Upper lobe of left lung (tissue), 6 donors: ENCODE measurements around the gene MTO1. TPM values are rescaled to one million over a fixed set of nuclear protein-coding genes. Genes with fewer than 3 reads are reported as not detected.
"Not testable (repeated sequence)": the region's sequence is repeated elsewhere in the genome, so short reads cannot be mapped to it uniquely, and the experiment has no call there.

ENCODE experiments used
- ATAC-seq, 2 donors: fragments of 200-7000 bp; cut with Tn5 transposase; one replicate each; pipeline ENCODE4 v1.9.1; 2022; ENCODE audit warnings: mild to moderate bottlenecking in 2 of 2, moderate library complexity in 2 of 2; ENCODE audit not compliant: low FRiP score in 2 of 2
- DNase-seq, 2 donors: peaks; one replicate each; pipeline ENCODE4 v3.0.0-alpha.2; 2019 to 2020
- H3K27ac ChIP-seq, 4 donors: fragments of 200-600 bp; sonication (generic); one replicate each; pipeline ENCODE4 v1.5.1; 2016 to 2019
- H3K27me3 ChIP-seq, 4 donors: fragments of 200-600 bp; sonication (generic); one replicate each; pipeline ENCODE4 v1.5.1; 2017 to 2019
- H3K36me3 ChIP-seq, 4 donors: fragments of 200-600 bp; sonication (generic); one replicate each; pipeline ENCODE4 v1.5.1; 2016 to 2019
- H3K4me1 ChIP-seq, 4 donors: fragments of 200-600 bp; sonication (generic); one replicate each; pipeline ENCODE4 v1.5.1; 2018 to 2019
- H3K4me3 ChIP-seq, 4 donors: fragments of 200-600 bp; sonication (generic); one replicate each; pipeline ENCODE4 v1.5.1; 2017 to 2019; ENCODE audit warnings: mild to moderate bottlenecking in 2 of 4, moderate library complexity in 1 of 4
- H3K9me3 ChIP-seq, 4 donors: fragments of 200-600 bp; sonication (generic); one replicate each; pipeline ENCODE4 v1.5.1; 2018 to 2019
- EP300 ChIP-seq, 4 donors: sonication (generic); formaldehyde crosslinking; IDR thresholded peaks; one replicate each; pipeline ENCODE4 v1.5.1; 2017; ENCODE audit warnings: antibody characterized with exemption in 4 of 4, control low read depth in 2 of 4
- POLR2A ChIP-seq, 4 donors: fragments of 450-650 bp; IDR thresholded peaks; one replicate each; pipeline ENCODE4 v1.5.1; 2016 to 2017; ENCODE audit warnings: antibody characterized with exemption in 4 of 4, mild to moderate bottlenecking in 2 of 4
- POLR2AphosphoS5 ChIP-seq, 2 donors: sonication (generic); formaldehyde crosslinking; IDR thresholded peaks; one replicate each; pipeline ENCODE4 v1.5.1; 2017; ENCODE audit warnings: antibody characterized with exemption in 2 of 2
- WGBS, 2 donors: methylation state at CpG; one replicate each; pipeline ENCODE4 v1.1.5; 2017 to 2018; 5-methylcytosine and 5-hydroxymethylcytosine counted together
- total RNA-seq, 6 donors: library from RNA; depleted of rRNA in 4 of 6; stranded (reverse); fragments of >200 nt in 4 of 6; gene quantifications; one replicate each; pipeline versions ENCODE4 v1.1.0 to v1.2.1, GENCODE V29; 2016 to 2021
- TF ChIP-seq, protein P1 (sequence below), 6 experiments: fragments of 450-650 bp in 4 of 6; fragments of 200-600 bp in 2 of 6; sonication (generic) in 2 of 6; IDR thresholded peaks; one replicate each; pipeline ENCODE4 v1.5.1; 2016 to 2019; ENCODE audit warnings: antibody characterized with exemption in 6 of 6
- donor health status: DM: no; HTN: no; CAD: no; lungs with moderate emphysema.
- donor health status: DM: no; HTN: yes; CAD: no; lungs with severe emphysema.

MTO1 gene
- total RNA-seq, 6 donors from 2014 or later = 8.9 to 56.6 (median 25.9) TPM

DNA sequence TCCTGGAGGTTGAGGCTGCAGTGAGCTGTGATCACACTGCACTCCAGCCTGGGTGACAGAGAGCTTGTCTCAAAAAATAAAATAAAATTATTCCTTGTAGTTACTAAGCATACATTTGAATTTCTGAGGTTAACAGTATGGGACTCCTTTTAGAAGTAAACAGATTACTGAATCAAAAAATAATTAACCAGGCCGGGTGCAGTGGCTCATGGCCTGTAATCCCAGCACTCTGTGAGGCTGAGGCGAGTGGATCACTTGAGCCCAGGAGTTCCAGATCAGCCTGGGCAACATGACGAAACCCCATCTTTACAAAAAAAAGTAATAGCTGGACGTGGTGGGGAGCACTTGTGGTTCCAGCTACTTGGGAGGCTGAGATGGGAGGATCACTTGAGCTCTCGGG lies 81.4 kb downstream of the MTO1 start:
- Histone ChIP-seq H3K9me3 (no peaks in the 10 kb centered on the region), H3K27me3 (no peaks in the 10 kb centered on the region), H3K36me3 (no peaks in the 10 kb centered on the region), H3K27ac (no peak overlapping the region), H3K4me1 (no peaks in the 10 kb centered on the region), H3K4me3 (no peak overlapping the region)
- ATAC-seq (no peak), DNase-seq (no peak)
- 87 to 89% methylated on average over 5 of the region's 5 CpGs for WGBS, 2 donors
- no peak for TF ChIP-seq POLR2A (IDR thresholded peaks at IDR 0.05)
- TF ChIP-seq POLR2AphosphoS5 (IDR thresholded peaks at IDR 0.05) = no peak
- no peak for TF ChIP-seq EP300 (IDR thresholded peaks at IDR 0.05)
- TF ChIP-seq, protein P1, sequence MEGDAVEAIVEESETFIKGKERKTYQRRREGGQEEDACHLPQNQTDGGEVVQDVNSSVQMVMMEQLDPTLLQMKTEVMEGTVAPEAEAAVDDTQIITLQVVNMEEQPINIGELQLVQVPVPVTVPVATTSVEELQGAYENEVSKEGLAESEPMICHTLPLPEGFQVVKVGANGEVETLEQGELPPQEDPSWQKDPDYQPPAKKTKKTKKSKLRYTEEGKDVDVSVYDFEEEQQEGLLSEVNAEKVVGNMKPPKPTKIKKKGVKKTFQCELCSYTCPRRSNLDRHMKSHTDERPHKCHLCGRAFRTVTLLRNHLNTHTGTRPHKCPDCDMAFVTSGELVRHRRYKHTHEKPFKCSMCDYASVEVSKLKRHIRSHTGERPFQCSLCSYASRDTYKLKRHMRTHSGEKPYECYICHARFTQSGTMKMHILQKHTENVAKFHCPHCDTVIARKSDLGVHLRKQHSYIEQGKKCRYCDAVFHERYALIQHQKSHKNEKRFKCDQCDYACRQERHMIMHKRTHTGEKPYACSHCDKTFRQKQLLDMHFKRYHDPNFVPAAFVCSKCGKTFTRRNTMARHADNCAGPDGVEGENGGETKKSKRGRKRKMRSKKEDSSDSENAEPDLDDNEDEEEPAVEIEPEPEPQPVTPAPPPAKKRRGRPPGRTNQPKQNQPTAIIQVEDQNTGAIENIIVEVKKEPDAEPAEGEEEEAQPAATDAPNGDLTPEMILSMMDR (IDR thresholded peaks at IDR 0.05) = no peak

DNA sequence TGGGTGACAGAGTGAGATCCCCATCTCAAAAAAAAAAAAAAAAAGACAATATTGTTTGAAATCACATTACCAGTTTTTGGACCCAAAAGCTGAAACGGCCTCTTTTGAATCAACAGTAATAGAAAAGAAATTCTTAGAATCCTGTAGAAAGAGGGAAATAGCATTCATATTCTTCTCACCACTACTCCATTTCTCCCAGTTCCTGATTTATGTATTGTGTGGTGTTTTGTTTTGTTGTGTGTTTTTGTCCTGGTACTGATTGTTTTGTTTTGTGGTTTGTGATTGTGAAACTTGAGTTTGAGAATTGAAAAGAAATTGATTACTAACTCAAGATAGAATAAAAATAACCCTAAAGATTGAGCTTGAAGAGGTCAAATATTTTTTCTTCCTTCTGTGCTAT lies 85.5 kb downstream of the MTO1 start:
- no peak overlapping the region for H3K4me3 ChIP-seq
- H3K27ac ChIP-seq = no peak overlapping the region
- TF ChIP-seq EP300 (IDR thresholded peaks at IDR 0.05) (no peak), POLR2A (IDR thresholded peaks at IDR 0.05) (no peak), POLR2AphosphoS5 (IDR thresholded peaks at IDR 0.05) (no peak)
- TF ChIP-seq, protein P1 (IDR thresholded peaks at IDR 0.05) = no peak
- no peaks in the 10 kb centered on the region for H3K4me1 ChIP-seq
- H3K36me3 ChIP-seq = no peaks in the 10 kb centered on the region
- DNase-seq (no peak), ATAC-seq (no peak)
- 78 to 83% methylated on average over 1 of the region's 1 CpG for WGBS, 2 donors
- H3K9me3 ChIP-seq = no peaks in the 10 kb centered on the region
- H3K27me3 ChIP-seq = no peaks in the 10 kb centered on the region

DNA sequence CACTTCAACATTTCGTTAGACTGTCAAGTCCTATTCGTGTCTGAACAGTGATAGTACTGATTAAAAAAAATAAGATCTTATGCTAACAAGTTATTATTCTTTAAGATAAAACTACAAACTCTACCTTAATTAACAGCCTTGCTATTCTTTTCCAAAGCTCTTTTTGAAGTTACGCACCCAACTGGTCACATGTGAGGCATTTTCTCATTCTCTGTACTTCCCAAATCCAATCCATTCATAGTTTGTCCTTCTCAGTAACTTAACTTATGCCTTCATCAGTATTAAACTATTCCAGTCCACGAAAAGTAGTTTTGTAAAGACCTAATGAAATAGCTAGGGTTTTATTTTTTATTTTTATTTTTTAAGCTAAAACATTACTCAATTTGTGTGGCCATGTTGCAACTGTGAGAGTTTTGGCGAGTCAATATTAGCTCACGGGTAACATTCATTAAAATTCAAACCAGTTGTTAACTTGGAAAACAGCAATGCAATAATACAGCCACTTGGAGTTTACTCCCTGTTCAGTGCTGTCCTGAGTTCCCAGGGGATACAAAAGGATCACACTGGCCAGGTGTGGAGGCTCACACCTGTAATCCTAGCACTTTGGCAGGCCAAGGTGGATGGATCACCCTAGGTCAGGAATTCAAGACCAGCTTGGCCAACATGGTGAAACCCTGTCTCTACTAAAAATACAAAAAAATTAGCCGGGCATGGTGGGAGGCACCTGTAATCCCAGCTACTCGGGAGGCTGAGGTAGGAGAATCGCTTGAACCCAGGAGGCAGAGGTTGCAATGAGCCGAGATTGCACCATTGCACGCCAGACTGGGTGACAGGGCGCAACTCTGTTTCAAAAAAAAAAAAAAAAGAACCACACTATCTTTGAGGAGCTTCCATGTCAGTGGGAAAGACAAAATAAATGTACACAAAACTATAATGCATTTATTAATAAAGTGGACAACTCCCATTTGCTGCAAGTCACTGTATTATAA lies 87.2 kb downstream of the MTO1 start:
- TF ChIP-seq POLR2AphosphoS5 (IDR thresholded peaks at IDR 0.05) (no peak), EP300 (IDR thresholded peaks at IDR 0.05) (no peak), POLR2A (IDR thresholded peaks at IDR 0.05) (no peak)
- TF ChIP-seq, protein P1 (IDR thresholded peaks at IDR 0.05) = no peak
- WGBS, 2 donors = 85 to 89% methylated on average over 12 of the region's 12 CpGs
- no peak for ATAC-seq

DNA sequence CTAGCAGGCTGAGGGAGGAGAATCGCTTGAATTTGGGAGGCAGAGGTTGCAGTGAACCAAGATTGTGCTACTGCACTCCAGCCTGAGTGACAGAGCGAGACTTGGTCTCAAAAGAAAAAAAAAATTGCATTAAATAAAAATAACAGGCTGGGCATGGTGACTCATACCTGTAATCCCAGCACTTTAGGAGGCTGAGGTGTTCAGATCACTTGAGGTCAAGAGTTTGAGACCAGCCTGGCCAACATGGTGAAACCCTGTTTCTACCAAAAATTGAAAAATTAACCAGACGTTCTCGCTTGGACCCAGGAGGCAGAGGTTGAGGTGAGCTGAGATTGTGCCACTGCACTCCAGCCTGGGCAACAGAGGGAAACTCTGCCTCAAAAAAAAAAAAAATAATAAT lies 89.6 kb downstream of the MTO1 start:
- DNase-seq, ATAC-seq: not testable (repeated sequence)

More for the DNA sequence above, 87.2 kb downstream of the MTO1 start:
- no peak overlapping the region for H3K27ac ChIP-seq
- H3K9me3 ChIP-seq = no peaks in the 10 kb centered on the region
- no peaks in the 10 kb centered on the region for H3K4me1 ChIP-seq
- H3K27me3 ChIP-seq = no peaks in the 10 kb centered on the region
- H3K4me3 ChIP-seq = no peak overlapping the region
- H3K36me3 ChIP-seq = no peaks in the 10 kb centered on the region
- no peak for DNase-seq

GRCh38 chr6:73555380-73555949 lies 93.9 kb downstream of the MTO1 start:
- H3K4me3 ChIP-seq, H3K4me1 ChIP-seq, ATAC-seq, H3K9me3 ChIP-seq, H3K36me3 ChIP-seq, H3K27ac ChIP-seq, H3K27me3 ChIP-seq, DNase-seq: not testable (repeated sequence)
- WGBS, 2 donors = 93 to 96% methylated on average over 11 of the region's 11 CpGs

More for the DNA sequence above, 89.6 kb downstream of the MTO1 start:
- H3K4me1 ChIP-seq, H3K9me3 ChIP-seq, H3K4me3 ChIP-seq, H3K27me3 ChIP-seq, H3K36me3 ChIP-seq, H3K27ac ChIP-seq: not testable (repeated sequence)
- WGBS, 2 donors = 89 to 90% methylated on average over 4 of the region's 4 CpGs
